Neural crest cell (in vitro differentiated cells): ENCODE results near the gene RNF214. TPM values are rescaled to one million over a fixed set of nuclear protein-coding genes. Genes with fewer than 3 reads are reported as not detected.

Experiments
- DNase-seq: peaks from one replicate; pipeline ENCODE4 v3.0.0; 2021; ENCODE audit warnings: low read depth, mixed read lengths, low spot score
- H3K27ac Mint-ChIP-seq: one replicate; pipeline ENCODE4 v1.8.0; 2021; ENCODE audit warnings: mild to moderate bottlenecking, mixed read lengths; ENCODE audit not compliant: unreplicated experiment
- H3K27me3 Mint-ChIP-seq: 2 replicates; pipeline ENCODE4 v1.8.0; 2021; ENCODE audit warnings: low read depth, mild to moderate bottlenecking, mixed read lengths
- H3K36me3 Mint-ChIP-seq: 2 replicates; pipeline ENCODE4 v1.8.0; 2021; ENCODE audit warnings: low read depth, mild to moderate bottlenecking, mixed read lengths
- H3K4me1 Mint-ChIP-seq: 2 replicates; pipeline ENCODE4 v1.8.0; 2021; ENCODE audit warnings: mixed read lengths
- H3K4me3 Mint-ChIP-seq: one replicate; pipeline ENCODE4 v1.8.0; 2021; ENCODE audit warnings: mild to moderate bottlenecking, mixed read lengths
- H3K9me3 Mint-ChIP-seq: 2 replicates; pipeline ENCODE4 v1.8.0; 2021; ENCODE audit warnings: mixed read lengths
- total RNA-seq: library from RNA; stranded (reverse); gene quantifications from 2 replicates; pipeline ENCODE4 v1.2.1, GENCODE V29; 2021
- TF ChIP-seq, protein P1 (sequence below): fragments of 200-600 bp; sonication (generic); conservative IDR thresholded peaks from 2 replicates; pipeline ENCODE4 v1.5.0; 2021; ENCODE audit warnings: antibody characterized with exemption, mild to moderate bottlenecking

RNF214 gene
- total RNA-seq, 1 donor from 2014 or later = 47.5 TPM

DNA sequence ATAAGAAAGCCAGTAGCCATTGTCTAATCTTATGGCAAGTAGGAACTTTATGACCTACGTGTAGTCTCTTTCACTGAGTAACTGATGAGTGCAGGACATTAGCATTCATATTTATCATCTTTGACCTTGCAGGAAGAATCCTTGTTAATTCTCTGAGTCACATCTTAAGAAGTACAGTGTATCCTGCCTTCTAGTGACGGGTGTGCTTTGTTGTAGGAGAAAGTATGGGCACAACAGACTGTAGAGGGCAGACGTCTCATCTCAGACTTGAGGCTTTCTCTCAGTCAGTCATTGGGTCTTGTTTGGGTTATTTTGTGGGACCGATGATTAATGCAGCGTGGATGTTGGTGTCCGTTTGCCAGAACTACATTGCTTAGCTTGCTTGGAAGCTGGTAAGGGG, 6.8 kb downstream of the RNF214 start:
- TF ChIP-seq, protein P1, sequence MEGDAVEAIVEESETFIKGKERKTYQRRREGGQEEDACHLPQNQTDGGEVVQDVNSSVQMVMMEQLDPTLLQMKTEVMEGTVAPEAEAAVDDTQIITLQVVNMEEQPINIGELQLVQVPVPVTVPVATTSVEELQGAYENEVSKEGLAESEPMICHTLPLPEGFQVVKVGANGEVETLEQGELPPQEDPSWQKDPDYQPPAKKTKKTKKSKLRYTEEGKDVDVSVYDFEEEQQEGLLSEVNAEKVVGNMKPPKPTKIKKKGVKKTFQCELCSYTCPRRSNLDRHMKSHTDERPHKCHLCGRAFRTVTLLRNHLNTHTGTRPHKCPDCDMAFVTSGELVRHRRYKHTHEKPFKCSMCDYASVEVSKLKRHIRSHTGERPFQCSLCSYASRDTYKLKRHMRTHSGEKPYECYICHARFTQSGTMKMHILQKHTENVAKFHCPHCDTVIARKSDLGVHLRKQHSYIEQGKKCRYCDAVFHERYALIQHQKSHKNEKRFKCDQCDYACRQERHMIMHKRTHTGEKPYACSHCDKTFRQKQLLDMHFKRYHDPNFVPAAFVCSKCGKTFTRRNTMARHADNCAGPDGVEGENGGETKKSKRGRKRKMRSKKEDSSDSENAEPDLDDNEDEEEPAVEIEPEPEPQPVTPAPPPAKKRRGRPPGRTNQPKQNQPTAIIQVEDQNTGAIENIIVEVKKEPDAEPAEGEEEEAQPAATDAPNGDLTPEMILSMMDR = no peak
- no peak overlapping the region for H3K27ac Mint-ChIP-seq
- H3K36me3 Mint-ChIP-seq = peaks cover 7% of the 10 kb centered on the region
- no peaks in the 10 kb centered on the region for H3K27me3 Mint-ChIP-seq
- no peak for DNase-seq
- no peaks in the 10 kb centered on the region for H3K9me3 Mint-ChIP-seq
- no peak overlapping the region for H3K4me3 Mint-ChIP-seq
- H3K4me1 Mint-ChIP-seq = peaks cover 2% of the 10 kb centered on the region

DNA sequence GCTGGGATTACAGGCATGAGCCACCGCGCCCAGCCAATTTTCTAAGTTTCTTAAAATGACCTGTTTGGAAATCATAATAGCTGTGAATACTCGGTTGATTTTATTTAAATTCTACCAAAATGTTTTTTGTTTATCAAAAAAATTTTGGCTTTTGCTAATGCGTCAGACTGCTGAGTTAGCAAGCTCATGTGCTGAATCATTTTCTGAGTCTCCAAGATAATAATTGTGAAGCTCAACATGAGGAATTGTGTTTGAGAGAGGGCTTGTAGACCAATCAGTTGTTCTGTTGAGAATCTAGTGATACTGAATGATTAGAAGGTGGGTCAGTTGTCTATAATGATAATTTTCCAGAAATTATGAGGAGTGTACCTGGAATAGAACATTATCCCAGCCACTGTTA, 15.9 kb downstream of the RNF214 start:
- TF ChIP-seq, protein P1 = no peak
- H3K36me3 Mint-ChIP-seq = peaks cover 20% of the 10 kb centered on the region

DNA sequence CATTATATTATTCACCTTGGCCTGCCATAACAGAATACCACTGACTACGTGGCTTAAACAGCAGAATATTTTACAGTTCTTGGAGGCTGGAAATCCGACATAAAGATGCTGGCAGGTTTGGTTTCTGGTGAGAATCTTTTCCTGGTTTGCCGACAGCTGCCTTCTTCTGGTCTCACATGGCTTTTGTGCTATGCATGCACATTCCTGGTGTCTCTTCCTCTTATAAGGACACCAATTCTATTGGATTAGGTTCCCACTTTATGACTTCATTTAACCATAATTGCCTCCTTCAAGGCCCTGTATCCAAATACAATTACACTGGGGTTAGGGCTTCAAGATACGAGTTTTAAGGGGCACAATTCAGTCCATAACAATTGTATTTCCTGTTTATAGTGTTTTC, 17.1 kb downstream of the RNF214 start:
- H3K9me3 Mint-ChIP-seq = no peaks in the 10 kb centered on the region
- DNase-seq = no peak
- H3K4me1 Mint-ChIP-seq = no peaks in the 10 kb centered on the region
- H3K27me3 Mint-ChIP-seq = no peaks in the 10 kb centered on the region
- H3K36me3 Mint-ChIP-seq = peaks cover 20% of the 10 kb centered on the region
- H3K27ac Mint-ChIP-seq = no peak overlapping the region
- H3K4me3 Mint-ChIP-seq = no peak overlapping the region
- TF ChIP-seq, protein P1 = no peak

More for the DNA sequence above, 15.9 kb downstream of the RNF214 start:
- Mint-ChIP-seq H3K4me3 (no peak overlapping the region), H3K9me3 (no peaks in the 10 kb centered on the region), H3K4me1 (no peaks in the 10 kb centered on the region), H3K27ac (no peak overlapping the region), H3K27me3 (no peaks in the 10 kb centered on the region)
- DNase-seq = no peak

DNA sequence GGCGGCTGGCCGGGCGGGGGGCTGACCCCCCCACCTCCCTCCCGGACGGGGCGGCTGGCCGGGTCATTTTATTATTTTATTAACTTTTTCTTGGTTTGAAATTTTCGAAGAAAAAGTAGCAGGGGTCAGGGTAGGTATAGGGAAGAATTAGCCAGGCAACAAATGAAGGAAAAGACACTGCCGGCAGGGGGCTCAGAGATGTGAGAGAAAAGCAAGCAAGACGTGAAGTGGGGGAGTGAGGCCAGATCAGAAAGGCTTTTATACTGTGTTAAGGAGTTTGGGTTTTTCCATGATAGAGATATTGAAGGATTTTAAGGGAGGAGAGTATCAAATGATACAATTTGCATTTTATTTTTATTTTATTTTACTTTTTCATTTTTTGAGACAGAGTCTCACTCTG, 19.0 kb downstream of the RNF214 start:
- DNase-seq = no peak
- Mint-ChIP-seq H3K27ac (no peak overlapping the region), H3K4me3 (no peak overlapping the region), H3K9me3 (no peaks in the 10 kb centered on the region), H3K36me3 (peaks cover 20% of the 10 kb centered on the region), H3K27me3 (no peaks in the 10 kb centered on the region), H3K4me1 (no peaks in the 10 kb centered on the region)
- TF ChIP-seq, protein P1 = no peak

DNA sequence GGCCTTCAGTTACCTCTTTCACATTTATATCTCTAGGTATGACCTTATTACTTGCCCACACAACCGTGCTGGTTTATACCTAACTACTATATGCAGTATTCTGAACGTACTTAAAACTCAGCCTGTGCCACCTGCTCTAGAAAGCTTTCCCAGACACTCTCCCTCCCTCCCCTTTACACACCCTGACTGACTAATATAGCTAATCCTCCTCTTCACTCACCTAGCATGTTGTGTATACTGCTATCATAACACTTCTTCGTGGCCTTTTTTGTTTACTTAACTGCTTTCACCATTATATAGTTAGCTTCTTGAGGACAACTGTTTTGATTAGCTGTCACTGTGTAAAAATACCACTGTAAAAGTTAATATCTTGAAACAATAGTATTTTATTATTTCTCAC, 23.5 kb downstream of the RNF214 start:
- TF ChIP-seq, protein P1 = no peak
- DNase-seq = no peak
- Mint-ChIP-seq H3K27me3 (no peaks in the 10 kb centered on the region), H3K4me1 (no peaks in the 10 kb centered on the region), H3K36me3 (peaks cover 13% of the 10 kb centered on the region), H3K9me3 (no peaks in the 10 kb centered on the region), H3K27ac (no peak overlapping the region), H3K4me3 (no peak overlapping the region)

DNA sequence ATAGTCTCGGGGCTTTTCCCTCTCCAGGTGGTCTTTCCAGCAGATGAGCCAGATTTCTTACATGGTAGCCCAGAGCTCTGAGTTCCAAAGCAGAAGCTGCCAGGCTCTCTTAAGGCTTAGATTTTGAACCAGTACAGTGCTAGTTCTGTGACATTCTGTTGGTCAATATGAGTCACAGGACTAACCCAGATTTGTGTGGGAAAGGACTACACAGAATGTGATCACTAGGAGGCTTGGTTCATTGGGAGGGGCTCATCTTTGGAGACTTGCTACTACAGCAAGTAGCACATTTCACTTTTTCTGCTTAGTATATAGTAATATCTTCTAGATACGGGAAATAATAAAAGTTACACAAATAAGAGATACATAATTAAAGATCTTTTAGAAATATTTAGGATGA, 24.1 kb downstream of the RNF214 start:
- Mint-ChIP-seq H3K4me1 (no peaks in the 10 kb centered on the region), H3K27me3 (no peaks in the 10 kb centered on the region), H3K27ac (no peak overlapping the region), H3K4me3 (no peak overlapping the region), H3K36me3 (peaks cover 12% of the 10 kb centered on the region), H3K9me3 (no peaks in the 10 kb centered on the region)
- TF ChIP-seq, protein P1 = no peak
- no peak for DNase-seq
